ENCODE results near the gene EML4.

The EML4 gene

GRCh38 chr2:42249284-42249683 lies 80.1 kb downstream of the EML4 start:
- TF ChIP-seq, protein P1, sequence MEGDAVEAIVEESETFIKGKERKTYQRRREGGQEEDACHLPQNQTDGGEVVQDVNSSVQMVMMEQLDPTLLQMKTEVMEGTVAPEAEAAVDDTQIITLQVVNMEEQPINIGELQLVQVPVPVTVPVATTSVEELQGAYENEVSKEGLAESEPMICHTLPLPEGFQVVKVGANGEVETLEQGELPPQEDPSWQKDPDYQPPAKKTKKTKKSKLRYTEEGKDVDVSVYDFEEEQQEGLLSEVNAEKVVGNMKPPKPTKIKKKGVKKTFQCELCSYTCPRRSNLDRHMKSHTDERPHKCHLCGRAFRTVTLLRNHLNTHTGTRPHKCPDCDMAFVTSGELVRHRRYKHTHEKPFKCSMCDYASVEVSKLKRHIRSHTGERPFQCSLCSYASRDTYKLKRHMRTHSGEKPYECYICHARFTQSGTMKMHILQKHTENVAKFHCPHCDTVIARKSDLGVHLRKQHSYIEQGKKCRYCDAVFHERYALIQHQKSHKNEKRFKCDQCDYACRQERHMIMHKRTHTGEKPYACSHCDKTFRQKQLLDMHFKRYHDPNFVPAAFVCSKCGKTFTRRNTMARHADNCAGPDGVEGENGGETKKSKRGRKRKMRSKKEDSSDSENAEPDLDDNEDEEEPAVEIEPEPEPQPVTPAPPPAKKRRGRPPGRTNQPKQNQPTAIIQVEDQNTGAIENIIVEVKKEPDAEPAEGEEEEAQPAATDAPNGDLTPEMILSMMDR (IDR thresholded peaks at IDR 0.05; ENCODE audit: low read depth, low read length): no peak

GRCh38 chr2:42249887-42250286 lies 80.7 kb downstream of the EML4 start:
- no peak overlapping the region for H3K4me3 ChIP-seq (ENCODE audit: low read depth, low read length)
- TF ChIP-seq, protein P1 (IDR thresholded peaks at IDR 0.05; ENCODE audit: low read depth, low read length): no peak

More at GRCh38 chr2:42249284-42249683, 80.1 kb downstream of the EML4 start:
- no peak overlapping the region for H3K4me3 ChIP-seq (ENCODE audit: low read depth, low read length)

DNA sequence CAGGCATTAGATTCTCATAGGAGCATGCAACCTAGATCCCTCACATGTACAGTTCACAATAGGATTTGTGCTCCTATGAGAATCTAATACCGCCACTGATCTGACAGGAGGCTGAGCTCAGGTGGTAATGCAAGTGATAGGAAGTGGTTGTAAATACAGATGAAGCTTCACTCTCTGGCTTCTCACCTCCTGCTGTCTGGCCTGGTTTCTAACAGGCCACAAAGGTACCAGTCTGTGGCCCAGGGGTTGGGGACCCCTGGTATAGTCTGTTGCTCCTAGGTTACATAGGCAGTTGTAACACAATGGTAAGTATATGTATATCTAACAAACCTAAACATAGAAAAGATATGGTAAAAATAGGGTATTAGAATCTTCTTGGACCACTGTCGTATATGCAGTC lies 81.8 kb downstream of the EML4 start:
- TF ChIP-seq, protein P1 (IDR thresholded peaks at IDR 0.05; ENCODE audit: low read depth, low read length): no peak
- H3K4me3 ChIP-seq (ENCODE audit: low read depth, low read length): no peak overlapping the region

DNA sequence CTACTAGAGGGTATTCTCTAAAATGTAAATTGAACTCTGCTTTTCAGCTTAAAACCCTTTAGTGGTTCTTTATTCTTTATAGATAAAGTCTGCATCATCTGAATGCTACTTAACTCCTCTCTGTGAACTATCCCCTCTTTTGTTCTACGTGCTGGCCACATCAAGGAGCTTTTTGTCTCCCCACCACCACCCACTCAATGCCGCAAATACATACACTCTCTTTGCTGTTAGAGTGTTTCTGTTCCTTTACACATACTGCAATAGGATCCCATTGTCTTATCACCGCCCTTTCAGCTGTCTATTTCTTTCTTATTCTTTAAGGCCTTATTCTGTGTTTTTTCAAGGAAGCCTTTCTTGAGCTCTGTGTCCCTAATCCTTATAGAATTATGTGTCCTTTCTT lies 83.3 kb downstream of the EML4 start:
- TF ChIP-seq, protein P1 (IDR thresholded peaks at IDR 0.05; ENCODE audit: low read depth, low read length): no peak

GRCh38 chr2:42254186-42254895 lies 85.2 kb downstream of the EML4 start:
- TF ChIP-seq, protein P1 (IDR thresholded peaks at IDR 0.05; ENCODE audit: low read depth, low read length): no peak
- no peak overlapping the region for H3K4me3 ChIP-seq (ENCODE audit: low read depth, low read length)

More for the DNA sequence above, 83.3 kb downstream of the EML4 start:
- no peak overlapping the region for H3K4me3 ChIP-seq (ENCODE audit: low read depth, low read length)

- TF ChIP-seq, protein P1 (IDR thresholded peaks at IDR 0.05; ENCODE audit: low read depth, low read length): no peak
- H3K4me3 ChIP-seq (ENCODE audit: low read depth, low read length): no peak overlapping the region
These were observed 87.4 kb downstream of the EML4 start for GRCh38 chr2:42256505-42256904.

- H3K4me3 ChIP-seq (ENCODE audit: low read depth, low read length): no peak overlapping the region
- TF ChIP-seq, protein P1 (IDR thresholded peaks at IDR 0.05; ENCODE audit: low read depth, low read length): no peak
These were observed 92.5 kb downstream of the EML4 start for GRCh38 chr2:42261518-42262195.
